SK-N-SH (cell line): ENCODE data around the gene TAX1BP1.

Experiments
- POLR2AphosphoS5 ChIP-seq: IDR thresholded peaks from 2 replicates; pipeline ENCODE4 v1.6.1; 2012; ENCODE audit warnings: low read depth, low read length
- TF ChIP-seq, protein P1 (sequence below): fragments of 200-600 bp; sonication (generic); IDR thresholded peaks from 2 replicates; pipeline ENCODE4 v1.6.1; 2017; ENCODE audit warnings: antibody characterized with exemption, mild to moderate bottlenecking, moderate library complexity

DNA sequence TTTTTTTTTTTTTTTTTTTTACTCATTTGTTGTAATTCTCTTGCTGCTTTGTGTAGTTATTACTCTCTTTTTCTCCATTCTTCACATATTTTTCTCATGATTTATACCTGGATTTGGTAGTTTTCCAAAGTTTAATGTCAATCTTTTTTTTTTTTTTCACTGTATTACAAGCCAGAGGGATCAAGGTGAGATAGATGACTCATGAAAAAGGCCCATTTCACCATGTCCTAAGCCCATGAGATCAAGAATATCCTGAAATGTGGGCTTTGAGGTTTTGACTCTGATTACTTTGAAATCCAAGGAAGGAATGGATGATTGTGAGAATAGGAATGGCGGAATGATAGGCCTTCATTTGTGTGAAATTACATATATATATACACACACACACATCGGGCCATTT is 31.1 kb downstream of the TAX1BP1 start:
- TF ChIP-seq, protein P1, sequence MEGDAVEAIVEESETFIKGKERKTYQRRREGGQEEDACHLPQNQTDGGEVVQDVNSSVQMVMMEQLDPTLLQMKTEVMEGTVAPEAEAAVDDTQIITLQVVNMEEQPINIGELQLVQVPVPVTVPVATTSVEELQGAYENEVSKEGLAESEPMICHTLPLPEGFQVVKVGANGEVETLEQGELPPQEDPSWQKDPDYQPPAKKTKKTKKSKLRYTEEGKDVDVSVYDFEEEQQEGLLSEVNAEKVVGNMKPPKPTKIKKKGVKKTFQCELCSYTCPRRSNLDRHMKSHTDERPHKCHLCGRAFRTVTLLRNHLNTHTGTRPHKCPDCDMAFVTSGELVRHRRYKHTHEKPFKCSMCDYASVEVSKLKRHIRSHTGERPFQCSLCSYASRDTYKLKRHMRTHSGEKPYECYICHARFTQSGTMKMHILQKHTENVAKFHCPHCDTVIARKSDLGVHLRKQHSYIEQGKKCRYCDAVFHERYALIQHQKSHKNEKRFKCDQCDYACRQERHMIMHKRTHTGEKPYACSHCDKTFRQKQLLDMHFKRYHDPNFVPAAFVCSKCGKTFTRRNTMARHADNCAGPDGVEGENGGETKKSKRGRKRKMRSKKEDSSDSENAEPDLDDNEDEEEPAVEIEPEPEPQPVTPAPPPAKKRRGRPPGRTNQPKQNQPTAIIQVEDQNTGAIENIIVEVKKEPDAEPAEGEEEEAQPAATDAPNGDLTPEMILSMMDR = no peak
- TF ChIP-seq POLR2AphosphoS5 = no peak
